Stimulated activated CD8-positive, alpha-beta memory T cell treated with anti-CD3 and anti-CD28 coated beads, Interleukin-7, amount 100 ng/mL, for 24 hours (primary cell): Measurements from ENCODE around the gene COL26A1.
"Not testable (repeated sequence)": the region's sequence is repeated elsewhere in the genome, so short reads cannot be mapped to it uniquely, and the experiment has no call there.

Source experiments
- DNase-seq: peaks from one replicate; pipeline ENCODE4 v3.0.0-alpha.2; 2020; ENCODE audit warnings: low read depth

Gene COL26A1

GRCh38 chr7:101553771-101554445 is 191.2 kb downstream of the COL26A1 start:
- DNase-seq: no peak

GRCh38 chr7:101554584-101555268 is 192.1 kb downstream of the COL26A1 start:
- no peak for DNase-seq

- DNase-seq: no peak
Observed at GRCh38 chr7:101555269-101555920, 192.7 kb downstream of the COL26A1 start.

GRCh38 chr7:101555921-101556275 is 193.2 kb downstream of the COL26A1 start:
- DNase-seq: no peak

GRCh38 chr7:101556453-101556968 is 193.8 kb downstream of the COL26A1 start:
- no peak for DNase-seq

GRCh38 chr7:101557421-101557820 is 194.7 kb downstream of the COL26A1 start:
- no peak for DNase-seq

GRCh38 chr7:101557978-101558741 is 195.5 kb downstream of the COL26A1 start:
- DNase-seq: no peak

GRCh38 chr7:101558742-101559325 is 196.2 kb downstream of the COL26A1 start:
- DNase-seq: no peak

- DNase-seq: no peak
Observed at GRCh38 chr7:101559586-101559985, 196.9 kb downstream of the COL26A1 start.

- DNase-seq: not testable (repeated sequence)
Observed at GRCh38 chr7:101560021-101560420, 197.3 kb downstream of the COL26A1 start.

- no peak for DNase-seq
Observed at GRCh38 chr7:101560856-101561255, 198.2 kb downstream of the COL26A1 start.

- DNase-seq: not testable (repeated sequence)
Observed at GRCh38 chr7:101561293-101561692, 198.6 kb downstream of the COL26A1 start.

GRCh38 chr7:101562531-101563197 is 200.0 kb downstream of the COL26A1 start:
- DNase-seq: no peak

GRCh38 chr7:101563198-101563901 is 200.7 kb downstream of the COL26A1 start:
- DNase-seq: no peak

- no peak for DNase-seq
Observed at GRCh38 chr7:101563943-101564777, 201.5 kb downstream of the COL26A1 start.

- no peak for DNase-seq
Observed at GRCh38 chr7:101564778-101565211, 202.1 kb downstream of the COL26A1 start.

GRCh38 chr7:101565601-101566209 is 203.0 kb downstream of the COL26A1 start:
- no peak for DNase-seq

GRCh38 chr7:101567230-101567629 is 204.6 kb downstream of the COL26A1 start:
- DNase-seq: no peak

- no peak for DNase-seq
Observed at GRCh38 chr7:101572156-101572555, 209.5 kb downstream of the COL26A1 start.
